AG10803 (cell line): ENCODE data around the gene DCLK2.
A peak's percentile ranks its signal among the peaks of the same experiment; 100 is the strongest.

ENCODE experiments used
- DNase-seq: peaks from one replicate; pipeline ENCODE4 v3.0.0; 2010; ENCODE audit warnings: low read depth
- H3K4me3 ChIP-seq: 2 replicates; pipeline ENCODE4 v1.5.1; 2011; ENCODE audit warnings: mild to moderate bottlenecking, low read length, control low read depth
- CTCF ChIP-seq: conservative IDR thresholded peaks from 2 replicates; pipeline ENCODE4 v1.5.1; 2011; ENCODE audit warnings: mild to moderate bottlenecking, low read length, control low read depth, inconsistent platforms

Gene DCLK2

GRCh38 chr4:150068300-150068960, 9.8 kb upstream of the DCLK2 start:
- no peak for TF ChIP-seq CTCF
- H3K4me3 ChIP-seq = no peak overlapping the region
- no peak for DNase-seq

DNA sequence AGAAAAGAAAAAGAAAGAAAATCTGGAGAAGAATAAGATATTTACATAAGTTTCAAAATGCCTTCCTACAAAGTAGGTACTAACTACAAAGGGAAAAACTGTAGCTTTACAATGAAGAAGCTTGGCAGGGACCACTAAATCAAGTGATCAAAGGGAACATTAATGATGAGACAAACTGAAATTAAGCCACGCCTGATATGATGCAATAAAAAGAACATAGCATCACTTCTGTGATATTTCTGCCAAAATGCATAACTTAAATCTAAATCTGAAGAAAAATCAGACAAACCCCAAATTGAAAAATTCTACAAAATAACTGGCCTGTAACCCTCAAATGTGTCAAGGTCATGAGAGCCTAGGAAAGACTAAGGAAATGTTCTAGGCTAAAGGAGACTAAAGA, 8.9 kb upstream of the DCLK2 start:
- no peak for TF ChIP-seq CTCF
- no peak overlapping the region for H3K4me3 ChIP-seq
- no peak for DNase-seq

DNA sequence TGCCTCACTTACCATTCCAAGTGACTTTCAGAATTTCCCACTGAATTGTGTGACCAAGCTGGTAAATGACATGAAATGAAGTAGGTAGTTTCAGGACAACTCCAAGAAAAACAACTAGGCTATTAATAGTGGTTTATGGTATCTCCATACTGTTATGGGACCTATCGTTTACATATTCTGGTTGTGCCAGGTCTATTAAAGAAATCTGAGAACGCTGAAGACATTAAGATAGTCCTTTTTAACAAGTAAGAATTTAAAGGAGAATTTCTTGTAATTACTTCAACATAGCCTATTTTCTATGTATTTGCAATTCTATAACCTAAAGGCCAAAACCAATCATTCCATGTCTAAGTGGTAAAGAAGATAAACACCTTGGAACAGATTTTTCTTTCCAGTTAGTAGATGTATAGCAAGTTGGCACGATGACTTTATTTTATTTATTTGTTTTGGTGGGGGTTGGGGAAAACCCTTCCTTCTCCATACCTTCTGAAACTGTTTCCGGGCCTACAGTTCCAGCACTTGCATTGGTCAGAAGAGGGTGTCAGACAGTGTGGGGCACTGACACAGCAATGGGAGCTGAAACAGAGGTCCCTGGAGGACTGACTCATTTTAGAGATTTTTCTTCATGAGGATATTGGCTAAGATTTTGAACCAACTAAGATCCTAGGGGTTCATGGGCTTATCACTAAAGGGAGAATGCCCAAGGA, 7.6 kb upstream of the DCLK2 start:
- TF ChIP-seq CTCF = no peak
- DNase-seq = peak; percentile 43
- no peak overlapping the region for H3K4me3 ChIP-seq

DNA sequence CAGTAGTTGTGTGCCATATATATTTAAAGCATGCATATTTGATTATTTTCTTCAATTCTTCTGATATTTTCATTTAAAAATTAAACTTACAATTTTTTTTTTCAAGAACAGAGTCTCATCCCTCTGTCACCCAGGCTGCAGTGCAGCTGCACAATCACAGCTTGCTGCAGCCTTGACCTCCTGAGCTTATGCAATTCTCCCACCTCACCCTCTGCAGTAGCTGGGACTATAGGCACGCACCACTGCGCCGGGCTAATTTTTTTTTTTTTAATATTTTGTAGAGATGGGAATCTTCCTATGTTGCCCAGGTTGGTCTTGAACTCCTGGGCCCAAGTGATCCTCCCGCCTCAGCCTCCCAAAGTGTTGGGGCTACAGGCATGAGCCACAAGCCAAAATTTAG, 5.8 kb upstream of the DCLK2 start:
- TF ChIP-seq CTCF = no peak
- DNase-seq = no peak
- H3K4me3 ChIP-seq = no peak overlapping the region

DNA sequence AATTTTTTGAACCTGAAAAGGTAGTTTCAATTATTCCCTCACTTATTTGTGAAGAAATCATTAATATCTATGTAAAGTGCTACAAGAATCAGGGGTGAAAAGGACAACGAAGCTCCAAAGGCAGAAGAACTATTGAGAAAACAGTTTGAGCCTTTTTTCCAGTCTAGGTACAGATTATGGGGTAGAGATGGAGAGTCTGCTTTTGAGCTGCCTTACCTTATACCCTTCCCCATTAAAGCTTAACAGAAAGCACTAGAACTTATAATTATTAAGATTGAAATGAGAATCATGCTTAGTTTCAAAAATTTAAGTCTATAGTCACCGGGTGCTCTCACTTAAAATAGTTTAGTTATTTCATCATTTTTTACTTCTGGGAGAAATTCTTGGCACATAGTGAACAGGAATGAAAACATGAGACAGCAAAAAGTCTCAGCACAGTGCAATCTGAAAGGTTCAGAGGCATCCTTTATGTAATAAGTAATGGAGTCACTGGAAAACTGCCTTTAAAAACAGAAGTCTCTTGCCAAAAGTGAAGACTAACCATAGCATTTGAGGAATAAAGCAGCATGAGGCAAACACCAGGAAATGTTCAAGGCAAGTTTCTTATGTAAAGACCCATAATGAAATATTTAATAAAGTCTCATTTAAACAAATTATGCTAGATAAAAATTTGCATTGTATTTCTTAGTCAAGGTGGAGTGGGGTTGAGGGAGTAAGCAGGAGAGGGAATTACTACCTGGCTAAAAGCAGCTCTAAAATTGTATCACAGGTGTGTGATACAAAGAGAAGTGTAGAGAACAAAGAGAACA, 5.1 kb upstream of the DCLK2 start:
- peak; percentile 98 for DNase-seq
- H3K4me3 ChIP-seq = no peak overlapping the region
- TF ChIP-seq CTCF = no peak

GRCh38 chr4:150074064-150074463, 4.2 kb upstream of the DCLK2 start:
- no peak overlapping the region for H3K4me3 ChIP-seq
- no peak for DNase-seq
- no peak for TF ChIP-seq CTCF
